ENCODE measurements around the gene TENM4.

TENM4 gene

DNA sequence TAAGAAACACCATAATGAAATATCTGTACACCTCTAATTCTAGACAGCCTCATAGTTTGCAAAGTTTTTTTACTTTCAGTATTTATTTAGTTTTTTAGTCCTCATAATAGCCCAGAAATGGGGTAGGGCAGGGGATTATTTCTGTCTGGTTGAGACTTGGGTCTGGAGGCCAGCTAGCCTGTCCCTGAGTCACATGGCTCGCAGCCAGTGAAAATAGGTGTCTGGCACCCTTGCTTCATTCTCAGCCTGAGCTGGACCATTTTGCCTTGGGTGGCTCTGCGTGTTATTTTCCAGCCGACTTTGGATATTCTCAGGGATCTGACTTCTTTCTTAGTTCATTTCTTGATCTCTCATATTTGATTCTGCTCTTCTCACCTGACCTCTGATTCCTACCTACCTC, 742.2 kb downstream of the TENM4 start:
- H3K27ac ChIP-seq (ENCODE audit: low read depth, low read length) = no peak overlapping the region
- no peaks in the 10 kb centered on the region for H3K79me2 ChIP-seq (ENCODE audit: control insufficient read depth, insufficient read depth, low read length, unreplicated experiment)
- peaks cover 5% of the 10 kb centered on the region for H3K4me1 ChIP-seq (ENCODE audit: control insufficient read depth, insufficient read depth, low read length, unreplicated experiment)
- H2AFZ ChIP-seq (ENCODE audit: low read length, unreplicated experiment) = no peak overlapping the region
- 0 out of 2 replicates have a peak, but pooled peaks cover 8% of the 10 kb centered on the region for H3K27me3 ChIP-seq (ENCODE audit: insufficient read depth, low read length)
- no peaks in the 10 kb centered on the region for H3K36me3 ChIP-seq (ENCODE audit: insufficient read depth, low read length)
- no peak overlapping the region for H3K4me3 ChIP-seq (ENCODE audit: low read depth, low read length)

DNA sequence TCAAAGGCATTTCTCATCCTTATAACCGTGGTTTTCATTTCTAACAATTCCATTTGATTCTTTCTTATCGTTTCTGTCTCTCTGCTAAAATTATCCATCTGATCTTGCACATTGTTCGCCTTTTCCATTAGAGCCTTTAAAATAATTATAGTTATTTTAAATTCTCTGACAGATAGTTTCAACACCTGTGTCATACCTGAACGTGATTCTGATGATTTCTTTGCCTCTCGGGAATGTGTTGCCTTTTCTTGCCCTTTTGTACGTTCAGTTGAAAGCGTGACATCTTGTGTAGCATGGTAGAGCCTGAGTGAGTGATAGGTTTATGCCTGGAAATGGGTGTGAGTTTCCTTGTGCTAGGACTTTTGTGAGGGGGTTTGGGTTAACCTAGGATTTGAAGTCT, 744.7 kb downstream of the TENM4 start:
- Histone ChIP-seq H3K36me3 (ENCODE audit: insufficient read depth, low read length) (no peaks in the 10 kb centered on the region), H3K27me3 (ENCODE audit: insufficient read depth, low read length) (0 out of 2 replicates have a peak, but pooled peaks cover 8% of the 10 kb centered on the region), H3K27ac (ENCODE audit: low read depth, low read length) (no peak overlapping the region), H3K4me3 (ENCODE audit: low read depth, low read length) (no peak overlapping the region), H3K4me1 (ENCODE audit: control insufficient read depth, insufficient read depth, low read length, unreplicated experiment) (peaks cover 5% of the 10 kb centered on the region), H2AFZ (ENCODE audit: low read length, unreplicated experiment) (no peak overlapping the region), H3K79me2 (ENCODE audit: control insufficient read depth, insufficient read depth, low read length, unreplicated experiment) (no peaks in the 10 kb centered on the region)

DNA sequence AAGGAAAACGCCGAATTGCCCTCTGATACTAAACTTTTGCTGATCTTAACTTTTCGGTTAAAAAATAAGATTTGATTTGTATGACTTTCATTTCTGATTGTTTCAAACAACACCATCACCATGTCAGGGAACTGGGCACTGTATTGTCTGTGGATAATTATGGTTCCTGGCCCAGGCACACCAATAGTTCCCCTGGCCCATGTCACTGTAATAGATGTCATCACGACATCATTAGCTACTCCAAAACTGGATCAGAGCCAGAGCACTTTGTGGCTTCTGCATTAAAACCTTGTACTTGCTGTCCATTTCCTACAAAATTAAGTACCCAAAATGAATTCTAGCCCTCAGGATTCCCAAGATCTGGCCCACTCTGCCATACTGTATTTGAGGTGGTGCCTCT, 746.7 kb downstream of the TENM4 start:
- Histone ChIP-seq H3K79me2 (ENCODE audit: control insufficient read depth, insufficient read depth, low read length, unreplicated experiment) (no peaks in the 10 kb centered on the region), H3K4me3 (ENCODE audit: low read depth, low read length) (no peak overlapping the region)

DNA sequence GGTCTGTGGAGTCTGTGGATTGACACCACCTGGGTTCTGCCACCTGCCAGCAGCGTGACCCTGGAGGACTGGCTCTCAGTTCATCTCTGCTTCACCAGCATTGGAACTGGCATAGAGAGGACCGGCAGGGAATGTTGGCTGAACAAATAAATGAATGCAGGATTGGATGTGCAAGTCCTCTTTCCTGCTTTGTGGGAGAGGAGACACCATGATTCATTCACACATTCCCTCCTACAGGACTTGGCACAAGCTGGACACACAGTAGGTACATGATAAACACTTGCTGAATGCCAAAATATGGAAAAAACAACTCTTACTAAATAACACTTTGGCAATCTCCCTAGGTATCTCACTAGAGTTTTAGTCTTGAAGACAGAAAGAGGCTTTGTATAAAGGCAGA, 749.6 kb downstream of the TENM4 start:
- Histone ChIP-seq H3K36me3 (ENCODE audit: insufficient read depth, low read length) (no peaks in the 10 kb centered on the region), H3K4me1 (ENCODE audit: control insufficient read depth, insufficient read depth, low read length, unreplicated experiment) (no peaks in the 10 kb centered on the region)

More for the DNA sequence above, 746.7 kb downstream of the TENM4 start:
- Histone ChIP-seq H3K36me3 (ENCODE audit: insufficient read depth, low read length) (no peaks in the 10 kb centered on the region), H3K4me1 (ENCODE audit: control insufficient read depth, insufficient read depth, low read length, unreplicated experiment) (peaks cover 5% of the 10 kb centered on the region), H3K27me3 (ENCODE audit: insufficient read depth, low read length) (0 out of 2 replicates have a peak, but pooled peaks cover 4% of the 10 kb centered on the region), H3K27ac (ENCODE audit: low read depth, low read length) (no peak overlapping the region), H2AFZ (ENCODE audit: low read length, unreplicated experiment) (no peak overlapping the region)

DNA sequence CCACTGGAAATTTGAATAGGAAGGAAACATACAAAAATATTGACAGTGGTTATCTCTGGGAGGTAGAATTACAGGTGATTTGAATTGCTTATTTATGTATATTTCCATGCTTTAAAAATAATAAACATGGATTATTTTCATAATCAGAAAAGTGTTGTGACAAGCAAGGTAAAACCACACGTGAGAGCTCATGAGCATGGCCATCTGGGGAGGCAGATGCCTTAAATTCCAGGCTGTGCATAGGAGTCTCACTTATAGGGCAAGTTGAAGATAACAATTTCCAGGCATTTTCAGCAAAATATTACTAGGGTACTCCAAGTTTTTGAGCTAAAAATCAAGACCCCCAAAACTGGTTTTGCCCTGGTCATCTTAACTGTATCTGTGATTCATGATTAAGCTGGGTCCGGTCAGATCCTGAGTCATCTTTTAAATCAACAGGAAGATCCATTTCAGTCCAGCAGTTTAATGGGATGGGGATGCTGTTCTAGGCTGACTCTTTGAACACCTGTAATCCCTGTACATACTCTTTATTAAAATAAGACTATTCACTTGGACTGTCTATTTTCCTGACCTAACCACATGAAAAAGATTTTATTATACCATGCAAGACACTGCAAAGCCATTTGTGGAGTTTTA, 750.4 kb downstream of the TENM4 start:
- Histone ChIP-seq H3K27me3 (ENCODE audit: insufficient read depth, low read length) (peaks cover 5% of the 10 kb centered on the region; the same call in 1 of the 2 replicates), H2AFZ (ENCODE audit: low read length, unreplicated experiment) (no peak overlapping the region), H3K27ac (ENCODE audit: low read depth, low read length) (no peak overlapping the region), H3K79me2 (ENCODE audit: control insufficient read depth, insufficient read depth, low read length, unreplicated experiment) (no peaks in the 10 kb centered on the region), H3K4me3 (ENCODE audit: low read depth, low read length) (no peak overlapping the region), H3K36me3 (ENCODE audit: insufficient read depth, low read length) (no peaks in the 10 kb centered on the region), H3K4me1 (ENCODE audit: control insufficient read depth, insufficient read depth, low read length, unreplicated experiment) (no peaks in the 10 kb centered on the region)

More for the DNA sequence above, 749.6 kb downstream of the TENM4 start:
- Histone ChIP-seq H3K4me3 (ENCODE audit: low read depth, low read length) (no peak overlapping the region), H3K79me2 (ENCODE audit: control insufficient read depth, insufficient read depth, low read length, unreplicated experiment) (no peaks in the 10 kb centered on the region), H2AFZ (ENCODE audit: low read length, unreplicated experiment) (no peak overlapping the region), H3K27me3 (ENCODE audit: insufficient read depth, low read length) (peaks cover 5% of the 10 kb centered on the region; the same call in 1 of the 2 replicates), H3K27ac (ENCODE audit: low read depth, low read length) (no peak overlapping the region)

DNA sequence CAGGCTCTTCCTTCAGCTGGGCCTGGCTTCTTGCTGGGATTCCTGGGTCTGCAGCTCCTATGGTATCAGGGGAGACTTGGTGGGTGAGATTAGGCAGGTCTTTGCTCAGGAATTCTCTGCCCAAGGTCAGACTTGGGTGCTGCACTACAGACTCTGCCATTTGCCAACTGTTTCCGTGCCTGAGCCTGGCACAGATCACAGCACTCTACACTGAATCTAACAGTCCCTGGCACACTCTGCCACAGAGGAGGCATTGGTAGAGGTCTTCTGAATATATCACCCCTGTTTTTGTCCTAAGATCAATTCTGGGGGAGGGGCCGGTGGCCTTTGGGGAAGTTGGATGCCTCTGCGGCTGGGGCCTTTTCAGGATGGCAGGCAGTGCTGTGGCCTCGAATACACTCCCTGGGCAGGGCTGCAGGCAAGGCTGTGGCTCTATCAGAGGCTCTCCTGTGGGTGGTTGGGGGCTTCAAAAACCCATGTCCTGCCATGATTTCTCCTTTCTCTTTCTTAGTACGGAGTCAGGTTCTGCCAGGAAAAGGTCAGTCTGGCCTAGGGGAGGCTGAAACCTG, 751.2 kb downstream of the TENM4 start:
- no peak overlapping the region for H2AFZ ChIP-seq (ENCODE audit: low read length, unreplicated experiment)
- no peaks in the 10 kb centered on the region for H3K79me2 ChIP-seq (ENCODE audit: control insufficient read depth, insufficient read depth, low read length, unreplicated experiment)
- H3K36me3 ChIP-seq (ENCODE audit: insufficient read depth, low read length) = no peaks in the 10 kb centered on the region
- peaks cover 5% of the 10 kb centered on the region; the same call in 1 of the 2 replicates for H3K27me3 ChIP-seq (ENCODE audit: insufficient read depth, low read length)
- H3K4me3 ChIP-seq (ENCODE audit: low read depth, low read length) = no peak overlapping the region
- H3K4me1 ChIP-seq (ENCODE audit: control insufficient read depth, insufficient read depth, low read length, unreplicated experiment) = no peaks in the 10 kb centered on the region
- H3K27ac ChIP-seq (ENCODE audit: low read depth, low read length) = no peak overlapping the region

DNA sequence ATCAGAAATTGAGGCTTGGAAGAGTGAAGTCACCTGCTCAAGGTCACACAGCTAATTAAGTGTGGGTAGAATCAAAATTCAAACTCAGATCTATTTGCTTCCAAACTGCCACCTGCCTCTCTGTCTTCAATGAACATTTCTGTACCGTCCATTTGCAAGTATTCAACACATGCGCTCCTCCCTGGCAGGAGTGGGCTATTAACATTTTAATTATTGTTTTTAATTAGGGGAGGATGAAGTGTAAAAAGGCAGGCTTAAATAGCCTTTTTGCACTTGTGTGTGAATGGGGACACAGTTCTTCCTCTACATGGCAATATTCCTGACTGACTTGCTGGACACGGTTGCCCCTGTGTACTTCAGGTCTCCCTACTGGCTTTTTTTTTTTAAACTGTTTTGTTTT, 751.7 kb downstream of the TENM4 start:
- H3K4me3 ChIP-seq (ENCODE audit: low read depth, low read length) = no peak overlapping the region

DNA sequence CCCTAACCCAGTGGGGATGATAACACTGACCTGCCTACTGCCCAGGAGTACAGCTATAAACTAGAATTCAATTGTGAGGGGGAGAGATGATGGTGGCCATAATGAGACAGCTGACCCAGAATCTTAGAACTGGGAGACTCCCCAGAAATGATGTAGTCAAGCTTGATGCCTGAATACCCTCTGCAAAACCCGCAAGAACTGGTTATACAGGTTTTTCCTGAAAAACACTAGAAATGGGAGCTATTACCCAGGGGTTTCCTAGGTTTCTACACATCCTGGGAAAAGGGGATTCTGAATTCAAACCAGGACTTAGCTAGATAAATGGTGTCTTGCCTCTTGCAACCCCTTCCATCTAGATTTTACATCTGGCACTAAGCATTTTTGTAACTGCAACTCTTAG, 752.4 kb downstream of the TENM4 start:
- Histone ChIP-seq H3K36me3 (ENCODE audit: insufficient read depth, low read length) (no peaks in the 10 kb centered on the region), H3K27ac (ENCODE audit: low read depth, low read length) (no peak overlapping the region), H2AFZ (ENCODE audit: low read length, unreplicated experiment) (no peak overlapping the region), H3K4me1 (ENCODE audit: control insufficient read depth, insufficient read depth, low read length, unreplicated experiment) (no peaks in the 10 kb centered on the region), H3K27me3 (ENCODE audit: insufficient read depth, low read length) (peaks cover 5% of the 10 kb centered on the region; the same call in 1 of the 2 replicates), H3K4me3 (ENCODE audit: low read depth, low read length) (no peak overlapping the region), H3K79me2 (ENCODE audit: control insufficient read depth, insufficient read depth, low read length, unreplicated experiment) (no peaks in the 10 kb centered on the region)

More for the DNA sequence above, 751.7 kb downstream of the TENM4 start:
- peaks cover 5% of the 10 kb centered on the region; the same call in 1 of the 2 replicates for H3K27me3 ChIP-seq (ENCODE audit: insufficient read depth, low read length)
- H3K79me2 ChIP-seq (ENCODE audit: control insufficient read depth, insufficient read depth, low read length, unreplicated experiment) = no peaks in the 10 kb centered on the region
- no peak overlapping the region for H2AFZ ChIP-seq (ENCODE audit: low read length, unreplicated experiment)
- no peaks in the 10 kb centered on the region for H3K36me3 ChIP-seq (ENCODE audit: insufficient read depth, low read length)
- no peak overlapping the region for H3K27ac ChIP-seq (ENCODE audit: low read depth, low read length)
- H3K4me1 ChIP-seq (ENCODE audit: control insufficient read depth, insufficient read depth, low read length, unreplicated experiment) = no peaks in the 10 kb centered on the region

DNA sequence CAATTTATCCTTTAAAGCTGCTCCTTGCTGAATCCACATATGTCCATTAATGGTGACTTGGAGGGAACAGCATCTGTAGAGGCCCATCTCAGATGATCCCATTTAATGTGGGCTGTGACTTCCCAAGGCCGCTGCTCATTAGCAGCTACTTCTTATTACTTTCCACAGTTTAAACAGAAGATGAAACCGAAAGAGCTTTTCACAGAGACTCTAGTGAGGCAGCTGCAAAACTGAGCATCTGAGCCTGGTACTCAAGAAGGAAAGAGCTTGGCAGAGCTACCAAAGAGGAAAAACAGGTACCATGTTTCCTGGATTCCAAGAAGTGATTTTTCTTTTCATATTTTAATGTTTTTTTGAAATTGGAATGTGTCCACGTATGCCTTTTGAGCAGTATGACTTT, 755.7 kb downstream of the TENM4 start:
- Histone ChIP-seq H3K4me3 (ENCODE audit: low read depth, low read length) (no peak overlapping the region), H3K79me2 (ENCODE audit: control insufficient read depth, insufficient read depth, low read length, unreplicated experiment) (no peaks in the 10 kb centered on the region), H2AFZ (ENCODE audit: low read length, unreplicated experiment) (no peak overlapping the region), H3K36me3 (ENCODE audit: insufficient read depth, low read length) (no peaks in the 10 kb centered on the region), H3K27me3 (ENCODE audit: insufficient read depth, low read length) (peaks cover 5% of the 10 kb centered on the region; the same call in 1 of the 2 replicates), H3K27ac (ENCODE audit: low read depth, low read length) (no peak overlapping the region), H3K4me1 (ENCODE audit: control insufficient read depth, insufficient read depth, low read length, unreplicated experiment) (no peaks in the 10 kb centered on the region)

DNA sequence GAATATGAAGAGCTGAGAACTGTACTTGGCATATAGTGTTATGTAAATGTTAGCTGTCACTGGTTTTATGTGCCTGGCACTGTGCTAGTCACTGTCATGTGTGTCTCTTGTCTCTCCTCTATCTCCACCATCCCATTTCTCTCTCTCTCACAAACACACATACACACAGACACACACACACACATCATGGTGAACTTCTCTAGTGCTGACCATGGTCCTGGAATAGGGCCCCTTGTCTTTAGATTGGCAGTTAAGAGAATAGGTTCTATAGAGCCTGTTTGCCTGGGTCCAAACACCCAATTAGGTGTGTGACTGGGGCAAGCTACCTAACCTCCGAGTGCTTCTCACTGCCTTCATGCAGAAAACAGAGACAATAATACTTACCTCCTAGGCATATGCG, 756.5 kb downstream of the TENM4 start:
- Histone ChIP-seq H3K27ac (ENCODE audit: low read depth, low read length) (no peak overlapping the region), H3K4me3 (ENCODE audit: low read depth, low read length) (no peak overlapping the region), H3K36me3 (ENCODE audit: insufficient read depth, low read length) (no peaks in the 10 kb centered on the region), H3K4me1 (ENCODE audit: control insufficient read depth, insufficient read depth, low read length, unreplicated experiment) (no peaks in the 10 kb centered on the region), H3K27me3 (ENCODE audit: insufficient read depth, low read length) (peaks cover 5% of the 10 kb centered on the region; the same call in 1 of the 2 replicates), H2AFZ (ENCODE audit: low read length, unreplicated experiment) (no peak overlapping the region), H3K79me2 (ENCODE audit: control insufficient read depth, insufficient read depth, low read length, unreplicated experiment) (no peaks in the 10 kb centered on the region)

DNA sequence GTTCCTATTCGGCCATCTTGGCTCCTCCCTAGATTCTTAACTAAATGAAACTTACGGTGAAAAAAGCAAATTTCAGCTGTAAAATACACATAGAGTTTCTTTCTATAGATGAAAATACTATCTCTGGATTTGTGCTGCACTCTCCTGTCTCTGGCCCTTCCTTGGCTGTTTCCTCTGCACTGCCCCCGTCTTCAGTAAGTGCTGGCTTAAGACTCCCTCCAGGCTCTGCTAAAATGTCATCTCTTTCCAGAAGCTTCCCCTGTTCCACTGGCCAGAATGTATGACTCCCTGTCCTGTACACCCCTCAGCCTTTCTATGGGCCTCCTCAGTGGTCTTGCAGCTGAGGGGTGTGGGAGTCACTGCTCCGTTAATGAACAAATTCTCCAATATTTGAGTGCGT, 757.1 kb downstream of the TENM4 start:
- no peak overlapping the region for H3K27ac ChIP-seq (ENCODE audit: low read depth, low read length)
- no peaks in the 10 kb centered on the region for H3K36me3 ChIP-seq (ENCODE audit: insufficient read depth, low read length)
- peaks cover 5% of the 10 kb centered on the region; the same call in 1 of the 2 replicates for H3K27me3 ChIP-seq (ENCODE audit: insufficient read depth, low read length)
- H3K4me3 ChIP-seq (ENCODE audit: low read depth, low read length) = no peak overlapping the region
- H3K4me1 ChIP-seq (ENCODE audit: control insufficient read depth, insufficient read depth, low read length, unreplicated experiment) = no peaks in the 10 kb centered on the region
- H2AFZ ChIP-seq (ENCODE audit: low read length, unreplicated experiment) = no peak overlapping the region
- H3K79me2 ChIP-seq (ENCODE audit: control insufficient read depth, insufficient read depth, low read length, unreplicated experiment) = no peaks in the 10 kb centered on the region
